Activated naive CD4-positive, alpha-beta T cell treated with anti-CD3 and anti-CD28 coated beads, Interleukin-2, amount 10 ng/mL, durations not matched to agents 7 days and 5 days (primary cell): Measurements from ENCODE around the gene GPR17.

ENCODE experiments used
- CTCF ChIA-PET: fragments of 350-600 bp; sonication (Branson Sonifier 250); formaldehyde crosslinking; loops from one replicate; lab custom pipeline; 2021; ENCODE audit warnings: antibody characterized with exemption; lab: Charles Lee
- DNase-seq: peaks from one replicate; pipeline ENCODE4 v3.0.0-alpha.2; 2020
- H3K27ac Mint-ChIP-seq: one replicate; pipeline ENCODE4 v1.8.0; 2021; ENCODE audit warnings: mild to moderate bottlenecking, moderate library complexity, mixed read lengths
- H3K27me3 Mint-ChIP-seq: one replicate; pipeline ENCODE4 v1.8.0; 2021; ENCODE audit warnings: mild to moderate bottlenecking, mixed read lengths
- H3K36me3 Mint-ChIP-seq: one replicate; pipeline ENCODE4 v1.8.0; 2021; ENCODE audit warnings: mixed read lengths
- H3K4me1 Mint-ChIP-seq: one replicate; pipeline ENCODE4 v1.8.0; 2021; ENCODE audit warnings: mixed read lengths
- H3K4me3 Mint-ChIP-seq: one replicate; pipeline ENCODE4 v1.8.0; 2021; ENCODE audit warnings: mild to moderate bottlenecking, moderate library complexity, mixed read lengths
- H3K9me3 Mint-ChIP-seq: one replicate; pipeline ENCODE4 v1.8.0; 2021; ENCODE audit warnings: mixed read lengths

GPR17 gene

DNA sequence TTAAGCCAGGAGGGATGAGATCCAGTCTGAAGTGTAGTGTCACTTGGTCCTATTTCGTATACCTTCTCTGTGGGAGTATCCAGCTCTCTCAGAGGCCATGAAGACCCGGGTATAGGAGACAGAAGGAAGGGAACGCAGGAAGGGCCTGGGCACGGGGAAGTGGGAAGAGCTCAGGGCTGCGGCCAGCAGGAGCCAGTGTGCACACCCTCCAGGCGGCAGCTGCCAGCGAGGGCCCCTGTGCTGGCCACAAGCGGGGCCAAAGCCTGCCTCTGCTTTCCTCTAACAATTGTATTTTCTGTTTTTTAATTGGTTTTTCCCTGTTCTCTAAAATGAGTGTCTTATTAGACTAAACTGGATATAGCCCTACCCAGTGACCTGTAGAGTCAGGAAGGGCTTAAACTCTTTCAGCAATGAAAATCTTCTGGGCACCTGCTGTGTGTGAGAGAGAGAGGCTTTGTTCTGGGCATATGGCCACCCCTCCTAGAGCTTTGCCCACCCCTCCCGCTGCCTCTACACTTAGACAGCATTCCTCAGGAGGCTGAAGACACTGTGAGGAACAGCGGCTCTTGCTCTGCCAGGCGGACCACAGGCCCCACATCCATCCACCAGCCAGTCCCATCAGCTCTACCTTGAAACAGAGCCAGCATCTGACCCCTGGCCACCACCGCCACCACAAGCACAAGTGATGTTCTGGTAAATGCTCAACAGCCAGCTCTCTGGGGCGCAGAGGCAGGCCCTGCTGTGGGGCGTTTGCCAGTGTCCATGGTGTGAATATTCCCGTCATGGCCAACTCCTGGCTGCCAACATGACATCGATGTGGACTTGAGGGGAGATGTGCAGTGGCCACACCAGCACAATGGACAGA is 9.5 kb downstream of the GPR17 start:
- Mint-ChIP-seq H3K9me3 (no peaks in the 10 kb centered on the region), H3K4me1 (peaks cover 2% of the 10 kb centered on the region), H3K36me3 (no peaks in the 10 kb centered on the region), H3K27ac (no peak overlapping the region), H3K27me3 (peaks cover 54% of the 10 kb centered on the region), H3K4me3 (no peak overlapping the region)
- CTCF ChIA-PET: no interaction called here
- no peak for DNase-seq

DNA sequence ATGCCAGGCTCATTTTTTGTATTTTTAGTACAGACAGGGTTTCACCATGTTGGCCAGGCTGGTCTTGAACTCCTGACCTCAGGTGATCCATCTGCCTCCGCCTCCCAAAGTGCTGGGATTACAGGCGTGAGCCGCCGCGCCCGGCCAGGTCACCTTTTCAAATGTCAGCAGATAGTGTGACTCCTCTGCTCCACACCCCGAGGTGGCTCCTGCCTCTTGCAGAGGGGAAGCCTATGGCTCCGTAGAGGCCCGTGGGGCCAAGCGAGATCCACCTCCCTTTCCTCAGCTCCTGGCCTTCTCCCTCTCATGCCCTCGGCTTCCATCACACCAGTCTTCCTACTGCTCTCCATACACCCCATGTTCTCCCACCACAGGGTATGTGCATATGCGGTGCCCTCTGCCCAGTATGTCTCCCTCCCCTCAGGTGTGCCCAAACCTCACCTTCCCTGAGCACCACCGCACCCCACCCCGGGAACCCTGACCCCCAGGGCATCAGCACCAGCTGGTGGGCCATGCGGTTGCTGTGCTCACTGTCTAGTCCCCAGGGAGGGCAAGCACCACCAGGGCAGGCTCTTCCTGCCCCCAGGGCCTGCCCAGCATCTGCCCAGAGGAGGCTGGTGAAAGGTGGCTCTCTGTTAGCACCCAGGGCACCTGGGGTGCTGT is 10.7 kb downstream of the GPR17 start:
- Mint-ChIP-seq H3K9me3 (no peaks in the 10 kb centered on the region), H3K27ac (no peak overlapping the region), H3K4me3 (no peak overlapping the region), H3K36me3 (no peaks in the 10 kb centered on the region), H3K4me1 (peaks cover 2% of the 10 kb centered on the region), H3K27me3 (peaks cover 61% of the 10 kb centered on the region)
- DNase-seq: no peak
- CTCF ChIA-PET: no interaction called here

DNA sequence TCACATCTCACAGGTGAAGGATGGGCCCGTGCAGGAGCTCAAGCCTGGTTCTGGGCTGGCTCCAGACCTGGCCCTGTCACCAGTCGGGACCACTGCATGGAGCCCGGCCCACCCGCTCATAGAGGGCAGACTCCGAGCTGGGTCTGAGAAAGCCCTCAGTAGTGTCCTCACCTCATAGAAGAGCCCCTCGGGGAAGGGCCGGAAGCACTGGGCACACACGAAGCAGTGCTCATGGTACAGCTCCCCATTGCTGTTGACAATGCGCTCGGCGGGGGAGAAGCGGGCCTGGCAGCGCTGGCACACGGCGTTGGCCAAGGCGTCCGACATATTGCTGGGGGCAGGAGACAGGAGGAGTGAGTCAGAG is 11.3 kb downstream of the GPR17 start:
- Mint-ChIP-seq H3K27ac (no peak overlapping the region), H3K27me3 (peaks cover 63% of the 10 kb centered on the region), H3K4me1 (peaks cover 2% of the 10 kb centered on the region), H3K36me3 (no peaks in the 10 kb centered on the region), H3K4me3 (no peak overlapping the region), H3K9me3 (no peaks in the 10 kb centered on the region)
- CTCF ChIA-PET: no interaction called here
- no peak for DNase-seq

DNA sequence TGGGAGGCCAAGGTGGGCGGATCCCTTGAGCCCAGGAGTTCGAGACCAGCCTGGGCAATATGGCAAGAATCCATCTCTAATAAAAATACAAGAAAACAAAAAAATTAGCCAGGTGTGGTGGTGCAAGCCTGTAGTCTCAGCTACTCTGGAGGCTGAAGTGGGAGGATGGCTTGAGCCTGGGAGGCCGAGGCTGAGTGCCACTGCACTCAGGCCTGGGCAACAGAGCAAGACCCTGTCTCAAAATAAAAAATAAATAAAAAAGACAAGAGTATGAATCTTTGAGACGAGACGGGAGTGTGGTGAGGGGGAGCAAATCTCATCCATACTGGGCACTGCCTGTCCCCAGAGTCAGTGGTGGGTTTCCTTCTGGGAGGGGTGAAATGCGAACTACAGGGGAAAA is 12.2 kb downstream of the GPR17 start:
- CTCF ChIA-PET: interaction anchor here (0.5 to 1.0 kb wide), 2 partner anchors 8 to 511 kb away, joined by 3 to 4 read pairs; no protein-coding TSS in a partner anchor
- Mint-ChIP-seq H3K27ac (no peak overlapping the region), H3K27me3 (peaks cover 64% of the 10 kb centered on the region), H3K4me3 (no peak overlapping the region), H3K36me3 (no peaks in the 10 kb centered on the region), H3K4me1 (peaks cover 2% of the 10 kb centered on the region), H3K9me3 (no peaks in the 10 kb centered on the region)
- no peak for DNase-seq

DNA sequence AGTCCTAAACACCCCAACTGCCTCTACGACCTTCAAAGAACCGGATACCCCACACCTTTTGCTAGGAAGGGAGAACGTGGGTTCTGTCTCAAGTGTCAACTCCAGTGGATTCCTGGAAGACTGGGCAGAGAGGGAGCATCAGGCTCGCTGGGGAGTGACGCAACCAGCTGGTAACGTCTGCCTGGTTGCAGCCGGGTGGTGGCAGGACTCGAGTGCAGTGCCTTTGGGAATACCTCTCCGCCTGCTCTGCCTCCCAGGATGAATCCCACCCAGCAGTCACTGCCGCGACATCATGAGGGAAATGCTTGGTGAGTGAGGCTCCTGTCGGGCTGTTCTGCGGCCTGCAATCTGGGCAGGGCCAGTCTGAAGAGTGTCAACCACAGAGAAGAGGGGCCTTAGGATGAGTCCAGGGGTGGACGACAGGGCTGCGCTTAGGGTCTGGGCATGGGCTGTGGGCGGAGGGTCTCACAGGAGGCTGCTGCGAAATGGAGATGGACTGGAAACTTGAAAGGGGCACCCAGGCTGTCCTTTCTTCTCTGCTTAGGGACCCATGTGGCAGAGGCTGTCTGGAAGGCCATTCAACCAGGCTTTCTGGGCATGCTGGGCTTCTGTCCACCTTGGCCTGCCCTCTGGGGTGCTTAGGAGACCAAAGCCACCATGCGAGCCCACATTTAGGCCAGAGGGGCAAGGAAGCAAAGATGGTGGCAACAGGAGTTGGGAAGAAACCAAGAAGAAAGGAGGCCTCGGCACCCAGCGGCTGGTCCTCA is 12.9 kb downstream of the GPR17 start:
- Mint-ChIP-seq H3K27ac (no peak overlapping the region), H3K4me1 (peaks cover 2% of the 10 kb centered on the region), H3K27me3 (peaks cover 64% of the 10 kb centered on the region), H3K4me3 (no peak overlapping the region), H3K36me3 (no peaks in the 10 kb centered on the region), H3K9me3 (no peaks in the 10 kb centered on the region)
- CTCF ChIA-PET: interaction anchor here (1.0 kb wide), 1 partner anchor 9 kb away, joined by 4 read pairs; no protein-coding TSS in a partner anchor
- no peak for DNase-seq

DNA sequence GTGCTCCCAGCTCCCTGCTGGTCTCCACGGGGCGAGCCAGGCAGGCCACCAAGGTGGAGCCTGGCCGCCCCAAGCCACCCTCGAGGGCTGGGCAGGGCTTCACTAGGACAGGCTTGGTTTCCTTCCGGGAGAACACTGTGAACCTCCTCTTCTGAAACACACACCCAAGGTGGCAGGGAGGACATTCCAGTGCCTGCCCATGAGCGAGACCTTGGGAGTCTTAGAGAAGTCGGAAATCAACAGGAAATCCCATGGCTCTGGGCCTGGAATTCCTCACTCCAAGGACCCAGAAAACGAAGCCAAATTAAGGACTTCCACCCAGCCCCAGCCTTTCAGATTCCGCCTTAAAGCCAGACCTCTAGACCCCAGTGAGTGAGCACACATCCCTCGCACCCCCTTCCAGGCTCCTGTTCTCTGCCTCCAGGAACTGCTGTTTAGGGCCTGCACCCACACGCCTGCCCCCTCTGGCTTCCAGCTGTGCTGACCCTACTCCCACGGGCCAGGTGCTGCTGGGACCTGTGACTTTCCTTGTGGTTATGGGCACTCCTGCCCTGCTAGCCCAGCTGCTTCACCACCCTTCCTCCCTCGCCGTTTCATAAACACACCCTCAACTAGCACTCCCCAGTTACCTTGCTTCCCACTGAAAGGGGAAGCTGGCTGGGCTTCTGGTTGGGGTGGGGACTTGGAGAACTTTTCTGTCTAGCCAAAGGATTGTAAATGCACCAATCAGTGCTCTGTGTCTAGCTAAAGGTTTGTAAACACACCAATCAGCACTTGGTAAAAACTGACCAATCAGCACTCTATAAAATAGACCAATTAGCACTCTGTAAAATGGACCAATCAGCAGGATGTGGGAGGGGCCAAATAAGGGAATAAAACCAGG is 13.7 kb downstream of the GPR17 start:
- H3K4me3 Mint-ChIP-seq: no peak overlapping the region
- CTCF ChIA-PET: no interaction called here
- H3K36me3 Mint-ChIP-seq: no peaks in the 10 kb centered on the region
- no peaks in the 10 kb centered on the region for H3K9me3 Mint-ChIP-seq
- H3K4me1 Mint-ChIP-seq: peaks cover 2% of the 10 kb centered on the region
- DNase-seq: no peak
- H3K27me3 Mint-ChIP-seq: peaks cover 66% of the 10 kb centered on the region
- no peak overlapping the region for H3K27ac Mint-ChIP-seq

DNA sequence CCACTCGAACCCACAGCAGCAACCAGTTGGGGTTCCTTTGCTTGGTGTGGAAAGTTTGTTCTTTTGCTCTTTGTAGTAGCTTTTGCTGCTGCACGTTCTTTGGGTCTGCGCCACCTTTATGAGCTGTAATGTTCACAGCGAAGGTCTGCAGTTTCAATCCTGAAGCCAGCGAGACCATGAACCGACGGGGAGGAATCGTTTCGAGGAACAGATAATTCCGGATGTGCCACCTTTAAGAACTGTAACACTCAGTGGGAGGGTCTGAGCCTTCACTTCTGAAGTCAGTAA is 14.3 kb downstream of the GPR17 start:
- Mint-ChIP-seq H3K27ac (no peak overlapping the region), H3K27me3 (peaks cover 66% of the 10 kb centered on the region), H3K4me3 (no peak overlapping the region), H3K4me1 (peaks cover 2% of the 10 kb centered on the region), H3K9me3 (no peaks in the 10 kb centered on the region), H3K36me3 (no peaks in the 10 kb centered on the region)
- CTCF ChIA-PET: no interaction called here
- no peak for DNase-seq

DNA sequence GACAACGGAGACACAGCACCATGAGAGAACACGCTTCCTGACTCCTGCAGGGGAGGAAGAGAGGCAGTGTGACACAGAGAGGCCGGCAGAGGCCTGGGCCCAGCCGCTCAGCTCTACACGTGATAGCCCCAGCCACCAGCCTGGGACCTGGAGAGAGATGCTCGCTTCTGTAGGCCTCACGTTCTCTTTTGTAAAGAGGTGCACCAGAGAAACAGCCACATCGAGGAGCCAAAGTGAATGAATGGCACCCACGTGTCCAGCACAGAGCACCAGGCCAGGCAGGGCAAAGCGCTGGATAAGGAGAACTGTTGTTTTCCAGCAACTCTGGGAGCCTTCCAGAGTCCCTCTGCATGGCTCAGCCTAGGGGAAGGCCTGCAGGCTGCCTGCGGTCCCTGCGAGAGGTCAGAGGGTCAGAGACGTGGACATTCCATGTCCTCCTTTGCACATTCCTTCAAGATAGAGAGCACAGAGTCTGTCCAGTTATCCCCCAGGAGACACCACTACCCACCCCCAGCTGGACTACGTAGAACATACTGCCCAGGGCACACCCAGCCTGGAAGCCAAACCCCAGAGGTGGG is 15.2 kb downstream of the GPR17 start:
- no peaks in the 10 kb centered on the region for H3K36me3 Mint-ChIP-seq
- H3K9me3 Mint-ChIP-seq: no peaks in the 10 kb centered on the region
- H3K4me3 Mint-ChIP-seq: no peak overlapping the region
- no peak overlapping the region for H3K27ac Mint-ChIP-seq
- CTCF ChIA-PET: no interaction called here
- H3K4me1 Mint-ChIP-seq: peaks cover 2% of the 10 kb centered on the region
- H3K27me3 Mint-ChIP-seq: peaks cover 66% of the 10 kb centered on the region
- DNase-seq: no peak

DNA sequence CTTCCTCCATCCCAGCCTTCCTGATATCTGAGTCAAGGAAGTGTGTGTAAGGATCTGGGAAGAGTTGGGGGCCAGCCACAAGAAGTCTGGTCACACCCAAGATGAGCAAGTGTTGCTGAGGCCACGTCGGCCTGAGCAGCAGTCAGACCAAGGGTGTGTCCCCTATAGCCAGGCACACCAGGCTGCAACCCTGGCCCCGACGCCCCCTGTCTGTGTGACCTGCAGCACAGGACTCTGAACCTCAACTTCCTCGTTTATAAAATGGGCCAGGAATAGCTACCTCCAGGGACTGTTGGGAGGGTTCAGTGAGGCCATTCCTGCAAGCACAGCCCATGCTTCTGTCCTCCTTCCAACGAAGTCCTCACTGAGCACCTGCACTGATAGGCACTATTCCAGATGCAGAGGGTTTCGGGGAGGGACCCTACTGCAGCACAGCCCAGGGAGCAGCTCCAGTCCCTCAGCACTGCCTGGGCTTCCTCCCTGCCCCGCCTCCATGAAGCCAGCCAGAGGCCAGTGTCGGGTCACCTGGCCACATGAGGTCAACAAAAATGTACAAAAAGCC is 16.1 kb downstream of the GPR17 start:
- H3K27me3 Mint-ChIP-seq: peaks cover 73% of the 10 kb centered on the region

DNA sequence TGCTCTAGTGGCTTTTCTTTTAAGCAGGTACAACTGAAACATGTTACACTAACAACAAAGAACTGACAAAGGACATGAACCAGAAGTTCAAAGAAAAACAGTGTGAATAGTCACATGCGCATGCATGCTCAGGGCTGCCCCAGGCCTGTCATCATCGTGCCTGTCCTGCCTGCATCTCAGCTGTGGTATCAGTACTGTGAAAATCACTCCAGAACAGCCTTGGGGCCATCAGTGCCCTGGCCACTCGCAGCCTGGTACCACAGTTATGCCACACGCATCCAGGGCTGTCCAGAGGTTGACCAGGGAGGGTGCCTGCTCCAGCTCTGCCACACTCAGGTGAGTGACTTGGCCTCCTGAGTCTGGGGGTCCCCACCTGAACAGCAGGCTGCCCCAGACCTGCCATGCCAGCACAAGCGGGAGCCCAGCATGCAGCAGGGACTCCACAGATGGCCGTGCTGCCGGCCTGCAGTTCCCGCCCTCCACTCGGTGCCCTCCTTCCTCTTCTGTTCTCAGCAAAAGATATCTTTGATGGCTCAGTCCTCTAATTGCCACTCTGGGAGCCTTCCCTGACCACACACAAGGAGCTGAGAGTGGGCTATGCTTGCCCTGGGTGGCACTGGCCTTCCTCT is 17.1 kb downstream of the GPR17 start:
- H3K27me3 Mint-ChIP-seq: peaks cover 75% of the 10 kb centered on the region
- H3K4me1 Mint-ChIP-seq: peaks cover 2% of the 10 kb centered on the region
- H3K4me3 Mint-ChIP-seq: no peak overlapping the region
- peak; percentile 15 for DNase-seq
- H3K27ac Mint-ChIP-seq: no peak overlapping the region
- H3K36me3 Mint-ChIP-seq: no peaks in the 10 kb centered on the region
- CTCF ChIA-PET: interaction anchor here (1.4 kb wide), 1 partner anchor 13 kb away, joined by 3 read pairs; no protein-coding TSS in a partner anchor
- H3K9me3 Mint-ChIP-seq: no peaks in the 10 kb centered on the region

More for the DNA sequence above, 16.1 kb downstream of the GPR17 start:
- Mint-ChIP-seq H3K36me3 (no peaks in the 10 kb centered on the region), H3K4me3 (no peak overlapping the region), H3K4me1 (peaks cover 2% of the 10 kb centered on the region), H3K9me3 (no peaks in the 10 kb centered on the region), H3K27ac (no peak overlapping the region)
- CTCF ChIA-PET: interaction anchor here (1.4 kb wide), 1 partner anchor 12 kb away, joined by 3 read pairs; no protein-coding TSS in a partner anchor
- no peak for DNase-seq

DNA sequence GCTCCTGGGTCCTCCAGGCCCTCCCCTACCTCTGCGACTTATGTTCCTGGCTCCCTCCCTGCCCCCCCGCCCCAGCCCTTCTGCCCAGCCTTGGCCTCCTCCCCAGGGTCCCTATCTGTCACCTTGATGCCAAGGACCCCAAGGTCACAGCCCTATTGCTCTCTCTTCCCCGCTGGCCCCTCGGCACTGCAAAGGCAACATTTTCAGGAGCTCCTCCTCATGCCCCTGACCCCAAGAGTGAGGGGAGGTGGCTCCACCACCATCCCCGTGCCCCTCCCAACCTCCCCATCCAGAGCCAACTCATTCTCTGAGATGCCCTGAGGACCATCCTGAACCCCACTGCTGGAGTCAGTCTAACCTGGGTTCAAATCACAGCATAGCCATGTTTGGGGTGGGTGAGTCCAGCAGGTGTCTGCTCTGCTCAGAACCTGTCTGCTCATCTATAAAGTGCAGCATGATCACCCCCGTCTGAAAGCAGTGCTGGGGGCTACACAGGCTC is 17.7 kb downstream of the GPR17 start:
- Mint-ChIP-seq H3K36me3 (no peaks in the 10 kb centered on the region), H3K27me3 (peaks cover 75% of the 10 kb centered on the region), H3K27ac (no peak overlapping the region), H3K4me3 (no peak overlapping the region), H3K4me1 (peaks cover 2% of the 10 kb centered on the region), H3K9me3 (no peaks in the 10 kb centered on the region)
- CTCF ChIA-PET: interaction anchor here (1.5 kb wide), 1 partner anchor 14 kb away, joined by 3 read pairs; no protein-coding TSS in a partner anchor
- peak; percentile 16 for DNase-seq

DNA sequence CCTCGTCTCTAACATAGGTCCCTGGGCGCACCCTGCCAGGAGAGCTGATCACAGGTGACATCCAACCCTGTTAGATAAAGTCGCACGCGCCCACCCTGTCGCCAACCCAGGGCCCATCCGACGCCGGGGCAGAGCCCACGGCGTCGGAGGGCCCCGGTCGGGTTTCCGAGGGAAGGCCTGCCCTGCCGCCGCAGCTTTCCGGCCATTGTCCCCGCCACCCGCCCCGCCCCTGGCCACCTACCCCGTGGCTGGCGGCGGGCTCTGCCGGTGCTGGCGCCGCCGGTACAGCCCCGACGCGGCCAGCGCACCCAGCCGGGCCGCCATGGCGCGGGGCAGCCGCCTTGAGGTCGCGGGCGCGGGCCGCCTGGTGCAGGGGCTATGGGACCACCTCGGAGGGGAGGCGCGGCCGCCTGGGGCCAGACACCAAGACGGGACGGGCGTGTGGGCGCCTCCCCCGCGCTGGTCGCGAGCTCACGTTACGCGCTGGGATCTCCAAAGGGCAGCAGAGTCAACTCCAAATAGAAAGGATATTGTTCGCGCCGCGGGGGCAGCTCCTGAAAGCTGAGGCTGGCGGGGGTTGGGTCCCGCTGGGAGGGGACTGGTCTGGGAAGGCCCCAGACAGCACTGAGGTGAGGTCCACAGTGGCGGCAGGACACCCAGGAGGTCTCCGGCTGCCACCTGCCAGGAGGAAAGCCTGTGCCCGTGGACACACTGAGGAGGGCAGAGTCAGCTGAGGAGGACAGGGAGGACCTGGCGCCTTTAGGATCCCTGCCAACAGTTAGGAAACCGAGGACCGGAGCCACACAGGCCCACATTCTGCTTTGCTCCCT is 18.3 kb downstream of the GPR17 start:
- Mint-ChIP-seq H3K4me1 (peaks cover 2% of the 10 kb centered on the region), H3K27ac (no peak overlapping the region), H3K9me3 (no peaks in the 10 kb centered on the region), H3K27me3 (peaks cover 77% of the 10 kb centered on the region), H3K36me3 (no peaks in the 10 kb centered on the region), H3K4me3 (no peak overlapping the region)
- CTCF ChIA-PET: interaction anchor here (1.1 to 1.5 kb wide), 2 partner anchors 14 to 73 kb away, joined by 3 read pairs; no protein-coding TSS in a partner anchor
- peak; percentile 14 for DNase-seq
